ENCODE results near the gene MIA. TPM values are rescaled to one million over a fixed set of nuclear protein-coding genes. Genes with fewer than 3 reads are reported as not detected.

MIA gene
- total RNA-seq, 4 donors from 2014 or later: 1.4 to 9.2 (median 3.1) TPM; not detected in 1

GRCh38 chr19:40735013-40735771, 40.1 kb upstream of the MIA start:
- Histone ChIP-seq H3K4me3 (no peak overlapping the region), H3K9me3 (no peaks in the 10 kb centered on the region), H3K36me3 (peaks cover 0 to 100% of the 10 kb centered on the region in 2 donors), H3K27me3 (no peaks in the 10 kb centered on the region), H3K4me1 (peaks cover 0 to 12% (median 3%) of the 10 kb centered on the region in 3 donors), H3K27ac (no peak overlapping the region)
- TF ChIP-seq EP300 (IDR thresholded peaks at IDR 0.05): no peak
- 82 to 100% methylated on average over 2 to 6 of the region's 11 CpGs for WGBS, 2 donors (ENCODE audit: low coverage in 1 of 2)
- ATAC-seq: no peak

DNA sequence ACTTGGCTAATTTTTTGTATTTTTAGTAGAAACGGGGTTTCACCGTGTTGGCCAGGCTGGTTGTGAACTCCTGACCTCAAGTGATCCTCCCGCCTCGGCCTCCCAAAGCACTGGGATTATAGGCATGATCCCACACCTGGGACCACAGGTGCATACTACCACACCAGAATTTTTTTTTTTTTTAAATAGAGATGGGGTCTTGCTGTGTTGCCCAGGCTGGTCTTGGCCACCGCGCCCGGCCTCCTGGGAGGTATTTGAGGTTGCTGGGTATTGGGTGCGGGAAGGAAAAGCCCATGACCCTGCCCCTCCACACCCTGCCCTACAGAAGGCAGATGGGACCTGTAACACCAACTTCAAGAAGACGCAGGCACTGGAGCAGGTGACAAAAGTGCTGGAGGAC, 38.7 kb upstream of the MIA start:
- 75% methylated on average over 4 of the region's 9 CpGs; no CpG with 5 or more reads in 1 of the 2 donors for WGBS, 2 donors (ENCODE audit: low coverage in 1 of 2)

DNA sequence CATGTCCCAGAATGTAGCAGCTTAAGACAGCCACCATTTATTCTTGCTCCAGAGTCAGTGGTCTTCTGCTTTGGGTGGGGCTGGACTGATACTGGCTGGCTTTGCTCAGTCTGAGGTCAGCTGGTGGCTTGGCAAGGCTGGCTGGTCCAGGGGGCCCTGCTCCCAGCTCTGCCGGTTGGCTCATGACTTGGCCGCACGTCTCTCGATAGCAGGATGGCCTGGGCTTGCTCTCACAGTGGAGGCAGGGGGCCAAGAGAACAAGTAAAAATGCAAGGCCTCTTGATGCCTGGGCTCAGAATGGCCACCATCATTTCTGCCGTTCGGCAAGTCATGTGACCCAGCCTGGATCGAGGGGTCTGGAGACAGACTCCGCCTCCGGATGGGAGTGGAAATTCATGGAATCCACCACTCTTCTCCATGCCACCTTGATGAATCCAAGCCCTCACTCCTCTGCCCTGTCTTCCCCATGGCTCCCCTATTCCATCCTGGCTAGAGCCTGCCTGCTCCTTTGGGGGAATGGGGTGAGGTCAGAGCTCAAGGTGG, 38.1 kb upstream of the MIA start:
- Histone ChIP-seq H3K27ac (no peak overlapping the region), H3K27me3 (no peaks in the 10 kb centered on the region), H3K9me3 (no peaks in the 10 kb centered on the region), H3K4me1 (peaks cover 0 to 29% (median 3%) of the 10 kb centered on the region in 3 donors), H3K4me3 (no peak overlapping the region), H3K36me3 (peaks cover 0 to 87% of the 10 kb centered on the region in 2 donors)
- TF ChIP-seq CTCF (IDR thresholded peaks at IDR 0.05) (no peak), POLR2AphosphoS5 (IDR thresholded peaks at IDR 0.05) (no peak)
- no peak for ATAC-seq
- 75% methylated on average over 5 of the region's 9 CpGs; no CpG with 5 or more reads in 1 of the 2 donors for WGBS, 2 donors (ENCODE audit: low coverage in 1 of 2)

More for the DNA sequence above, 38.7 kb upstream of the MIA start:
- Histone ChIP-seq H3K27ac (no peak overlapping the region), H3K36me3 (peaks cover 0 to 91% of the 10 kb centered on the region in 2 donors), H3K4me3 (no peak overlapping the region), H3K27me3 (no peaks in the 10 kb centered on the region), H3K4me1 (peaks cover 0 to 27% (median 3%) of the 10 kb centered on the region in 3 donors), H3K9me3 (no peaks in the 10 kb centered on the region)
- TF ChIP-seq POLR2A (IDR thresholded peaks at IDR 0.05): no peak
- TF ChIP-seq EP300 (IDR thresholded peaks at IDR 0.05): no peak
- no peak for TF ChIP-seq POLR2AphosphoS5 (IDR thresholded peaks at IDR 0.05)
- no peak for TF ChIP-seq CTCF (IDR thresholded peaks at IDR 0.05)
- no peak for ATAC-seq

- H3K4me3 ChIP-seq: peak overlapping the region in 1 of 2 donors; percentile 18
- TF ChIP-seq POLR2AphosphoS5 (IDR thresholded peaks at IDR 0.05) (no peak), POLR2A (IDR thresholded peaks at IDR 0.05) (no peak)
- peaks cover 0 to 29% (median 3%) of the 10 kb centered on the region in 3 donors for H3K4me1 ChIP-seq
- peak overlapping the region in 3 of 4 donors; percentile 67 to 73 (median 71) for H3K27ac ChIP-seq
- no peaks in the 10 kb centered on the region for H3K9me3 ChIP-seq
- peaks cover 0 to 85% of the 10 kb centered on the region in 2 donors for H3K36me3 ChIP-seq
- WGBS, 2 donors (ENCODE audit: low coverage in 1 of 2): 77 to 88% methylated on average over 4 to 5 of the region's 22 CpGs
- no peak for ATAC-seq
- H3K27me3 ChIP-seq: no peaks in the 10 kb centered on the region
These were observed 36.1 kb upstream of the MIA start for GRCh38 chr19:40739030-40739839.

DNA sequence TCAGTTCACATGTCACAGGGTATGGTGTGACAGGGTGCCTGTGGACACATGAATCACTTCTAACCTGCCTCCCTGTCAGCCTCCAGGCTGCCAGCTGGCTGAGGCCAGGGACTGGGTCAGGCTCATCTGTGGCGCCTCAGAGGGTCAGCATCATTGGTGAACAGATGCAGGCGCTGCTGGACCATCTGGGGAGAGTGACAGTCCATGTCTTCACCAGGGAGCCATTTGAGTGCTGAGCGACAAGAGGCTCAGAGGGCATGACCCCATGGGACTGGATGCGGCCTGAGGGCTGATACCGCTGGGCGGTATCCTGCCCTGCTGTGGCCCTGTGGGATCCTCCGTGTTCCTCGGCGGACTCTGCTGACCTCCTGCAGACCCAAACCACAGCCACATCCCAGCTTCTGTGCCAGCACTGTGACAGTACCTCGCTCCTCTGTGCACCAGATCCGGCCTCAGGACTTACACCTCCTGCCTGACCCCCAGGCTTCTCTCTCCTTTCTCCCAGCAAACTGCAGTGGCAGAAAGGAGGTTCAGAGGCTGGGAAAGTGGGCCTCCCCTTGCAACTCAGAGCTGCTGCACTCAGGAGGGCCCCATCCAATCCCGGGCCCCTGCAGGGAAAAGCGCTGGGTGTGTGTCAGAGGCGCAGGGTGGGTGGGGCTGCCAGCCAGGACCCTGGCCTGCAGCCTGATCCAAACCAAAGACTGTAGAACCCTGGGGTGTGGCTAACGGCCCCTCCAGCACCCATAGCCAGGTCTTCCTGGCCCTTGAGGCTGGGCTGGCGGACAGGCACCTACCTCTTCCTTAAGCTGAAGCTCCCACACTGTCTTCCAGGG, 35.2 kb upstream of the MIA start:
- Histone ChIP-seq H3K4me3 (peak overlapping the region in 1 of 2 donors; percentile 18), H3K27me3 (no peaks in the 10 kb centered on the region), H3K27ac (peak overlapping the region in 3 of 4 donors; percentile 67 to 73 (median 71)), H3K9me3 (no peaks in the 10 kb centered on the region), H3K36me3 (peaks cover 0 to 77% of the 10 kb centered on the region in 2 donors), H3K4me1 (peaks cover 0 to 34% (median 3%) of the 10 kb centered on the region in 3 donors)
- TF ChIP-seq CTCF (IDR thresholded peaks at IDR 0.05): no peak
- no peak for TF ChIP-seq EP300 (IDR thresholded peaks at IDR 0.05)
- TF ChIP-seq POLR2AphosphoS5 (IDR thresholded peaks at IDR 0.05): no peak
- no peak for TF ChIP-seq POLR2A (IDR thresholded peaks at IDR 0.05)
- ATAC-seq: peak; percentile 10
- WGBS, 2 donors (ENCODE audit: low coverage in 1 of 2): 40 to 61% methylated on average over 1 to 3 of the region's 16 CpGs

Measured in gastroesophageal sphincter (tissue), 4 donors.